RWPE2 (cell line): ENCODE results near the gene DROSHA.
"Not testable (repeated sequence)": the region's sequence is repeated elsewhere in the genome, so short reads cannot be mapped to it uniquely, and the experiment has no call there.

Source experiments
- ATAC-seq: fragments of 200-7000 bp; cut with Tn5 transposase; 3 replicates; pipeline ENCODE4 v1.9.1; 2021; ENCODE audit warnings: low read depth
- DNase-seq: peaks from one replicate; pipeline ENCODE4 v3.0.0-alpha.2; 2020; ENCODE audit warnings: low spot score
- H3K27ac ChIP-seq: fragments of 450-650 bp; 2 replicates; pipeline ENCODE4 v1.5.1; 2017; ENCODE audit warnings: mild to moderate bottlenecking; ENCODE audit not compliant: poor library complexity, severe bottlenecking
- H3K27me3 ChIP-seq: fragments of 250-450 bp; sonication (Bioruptor Pico); 2 replicates; pipeline ENCODE4 v1.5.1; 2021; ENCODE audit warnings: mild to moderate bottlenecking, moderate library complexity; ENCODE audit not compliant: insufficient read depth, poor library complexity, severe bottlenecking
- H3K36me3 ChIP-seq: fragments of 250-450 bp; sonication (Bioruptor Pico); 2 replicates; pipeline ENCODE4 v1.5.1; 2020; ENCODE audit warnings: low read depth, mild to moderate bottlenecking, moderate library complexity
- H3K4me1 ChIP-seq: fragments of 250-450 bp; sonication (Bioruptor Pico); 2 replicates; pipeline ENCODE4 v1.5.1; 2021; ENCODE audit warnings: mild to moderate bottlenecking, moderate library complexity; ENCODE audit not compliant: insufficient read depth, poor library complexity, severe bottlenecking
- H3K4me3 ChIP-seq: fragments of 250-450 bp; sonication (Bioruptor Pico); 2 replicates; pipeline ENCODE4 v1.5.1; 2021; ENCODE audit warnings: mild to moderate bottlenecking, moderate library complexity; ENCODE audit not compliant: severe bottlenecking
- H3K9me3 ChIP-seq: fragments of 250-450 bp; sonication (Bioruptor Pico); 2 replicates; pipeline ENCODE4 v1.5.1; 2021; ENCODE audit warnings: mild to moderate bottlenecking, moderate library complexity; ENCODE audit not compliant: severe bottlenecking
- TF ChIP-seq, protein P1 (sequence below): fragments of 450-650 bp; IDR thresholded peaks from one replicate; pipeline ENCODE4 v1.5.1; 2017; ENCODE audit warnings: mild to moderate bottlenecking, moderate library complexity; ENCODE audit not compliant: poor library complexity, severe bottlenecking

The DROSHA gene

DNA sequence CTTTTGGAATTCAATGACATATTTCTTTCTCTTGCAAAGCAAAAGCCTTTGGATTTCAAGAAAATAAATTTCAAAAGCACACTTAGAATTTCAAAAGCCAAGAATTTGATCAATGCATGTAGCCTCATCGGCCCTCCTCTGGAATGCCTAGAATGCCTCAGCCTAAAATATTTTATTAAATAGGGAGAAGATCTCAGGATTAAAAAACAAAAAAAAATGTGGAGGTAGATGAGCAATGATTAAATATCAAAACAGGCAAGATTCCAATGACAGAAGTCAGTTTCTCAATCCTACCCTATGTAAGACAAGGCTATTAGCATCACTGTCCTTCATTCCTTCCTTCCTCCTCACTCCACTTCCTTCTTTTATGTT lies 169.4 kb downstream of the DROSHA start:
- Histone ChIP-seq H3K27me3 (no peaks in the 10 kb centered on the region), H3K27ac (no peak overlapping the region), H3K36me3 (no peaks in the 10 kb centered on the region), H3K4me1 (peaks cover 6% of the 10 kb centered on the region), H3K4me3 (no peak overlapping the region), H3K9me3 (no peaks in the 10 kb centered on the region)
- ATAC-seq (no peak), DNase-seq (no peak)
- TF ChIP-seq, protein P1, sequence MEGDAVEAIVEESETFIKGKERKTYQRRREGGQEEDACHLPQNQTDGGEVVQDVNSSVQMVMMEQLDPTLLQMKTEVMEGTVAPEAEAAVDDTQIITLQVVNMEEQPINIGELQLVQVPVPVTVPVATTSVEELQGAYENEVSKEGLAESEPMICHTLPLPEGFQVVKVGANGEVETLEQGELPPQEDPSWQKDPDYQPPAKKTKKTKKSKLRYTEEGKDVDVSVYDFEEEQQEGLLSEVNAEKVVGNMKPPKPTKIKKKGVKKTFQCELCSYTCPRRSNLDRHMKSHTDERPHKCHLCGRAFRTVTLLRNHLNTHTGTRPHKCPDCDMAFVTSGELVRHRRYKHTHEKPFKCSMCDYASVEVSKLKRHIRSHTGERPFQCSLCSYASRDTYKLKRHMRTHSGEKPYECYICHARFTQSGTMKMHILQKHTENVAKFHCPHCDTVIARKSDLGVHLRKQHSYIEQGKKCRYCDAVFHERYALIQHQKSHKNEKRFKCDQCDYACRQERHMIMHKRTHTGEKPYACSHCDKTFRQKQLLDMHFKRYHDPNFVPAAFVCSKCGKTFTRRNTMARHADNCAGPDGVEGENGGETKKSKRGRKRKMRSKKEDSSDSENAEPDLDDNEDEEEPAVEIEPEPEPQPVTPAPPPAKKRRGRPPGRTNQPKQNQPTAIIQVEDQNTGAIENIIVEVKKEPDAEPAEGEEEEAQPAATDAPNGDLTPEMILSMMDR, result no peak

DNA sequence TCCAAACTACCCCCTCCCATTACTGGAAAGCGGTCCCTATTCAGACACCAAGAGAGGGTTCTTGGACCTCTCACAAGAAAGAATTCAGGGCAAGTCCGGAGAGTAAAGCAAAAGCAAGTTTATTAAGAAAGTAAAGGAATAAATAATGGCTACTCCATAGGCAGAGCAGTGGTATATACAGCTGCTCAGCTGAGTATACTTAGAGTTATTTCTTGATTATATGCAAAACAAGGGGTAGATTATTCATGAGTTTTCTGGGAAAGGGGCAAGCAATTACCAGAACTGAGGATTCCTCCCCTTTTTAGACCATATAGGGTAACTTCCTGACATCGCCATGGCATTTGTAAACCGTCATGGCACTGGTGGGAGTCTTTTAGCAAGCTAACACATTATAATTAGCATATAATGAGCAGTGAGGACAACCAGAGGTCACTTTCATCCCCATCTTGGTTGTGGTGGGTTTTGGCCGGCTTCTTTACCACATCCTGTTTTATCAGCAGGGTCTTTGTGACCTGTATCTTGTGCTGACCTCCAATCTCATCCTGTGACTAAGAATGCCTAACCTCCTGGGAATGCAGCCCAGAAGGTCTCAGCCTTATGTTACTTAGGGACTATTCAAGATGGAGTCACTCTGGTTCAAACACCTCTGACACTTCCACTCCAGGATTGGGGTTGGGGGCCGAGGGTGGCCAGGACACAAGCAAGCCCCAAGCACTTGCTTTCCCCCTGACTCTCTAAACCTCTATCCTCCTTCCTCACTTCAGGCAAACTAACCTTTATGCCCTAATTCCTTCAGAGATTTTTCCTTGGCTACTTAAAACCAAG lies 170.0 kb downstream of the DROSHA start:
- H3K36me3 ChIP-seq, H3K27ac ChIP-seq, ATAC-seq, H3K4me1 ChIP-seq, DNase-seq, H3K4me3 ChIP-seq, H3K9me3 ChIP-seq, H3K27me3 ChIP-seq: not testable (repeated sequence)

GRCh38 chr5:31361234-31361633 lies 170.7 kb downstream of the DROSHA start:
- no peaks in the 10 kb centered on the region for H3K36me3 ChIP-seq
- no peak for DNase-seq

GRCh38 chr5:31359839-31360238 lies 172.1 kb downstream of the DROSHA start:
- H3K4me1 ChIP-seq, result peaks cover 6% of the 10 kb centered on the region
- H3K27me3 ChIP-seq, result no peaks in the 10 kb centered on the region
- TF ChIP-seq, protein P1, result no peak
- H3K9me3 ChIP-seq, result no peaks in the 10 kb centered on the region
- H3K4me3 ChIP-seq, result no peak overlapping the region
- no peak for ATAC-seq
- no peak for DNase-seq
- no peaks in the 10 kb centered on the region for H3K36me3 ChIP-seq
- no peak overlapping the region for H3K27ac ChIP-seq

More at GRCh38 chr5:31361234-31361633, 170.7 kb downstream of the DROSHA start:
- peak; percentile 77 for ATAC-seq
- Histone ChIP-seq H3K9me3 (no peaks in the 10 kb centered on the region), H3K27ac (no peak overlapping the region), H3K4me1 (peaks cover 6% of the 10 kb centered on the region), H3K27me3 (no peaks in the 10 kb centered on the region), H3K4me3 (no peak overlapping the region)
- TF ChIP-seq, protein P1, result no peak

GRCh38 chr5:31357038-31357437 lies 174.9 kb downstream of the DROSHA start:
- H3K27ac ChIP-seq, result no peak overlapping the region
- H3K9me3 ChIP-seq, result no peaks in the 10 kb centered on the region
- TF ChIP-seq, protein P1, result no peak
- DNase-seq, result no peak
- peaks cover 5% of the 10 kb centered on the region for H3K27me3 ChIP-seq
- H3K4me3 ChIP-seq, result no peak overlapping the region
- peaks cover 6% of the 10 kb centered on the region for H3K4me1 ChIP-seq
- no peak for ATAC-seq
- no peaks in the 10 kb centered on the region for H3K36me3 ChIP-seq
